Measurements from ENCODE around the gene RASL12. TPM values are rescaled to one million over a fixed set of nuclear protein-coding genes. Genes with fewer than 3 reads are reported as not detected.
"Not testable (repeated sequence)": the region's sequence is repeated elsewhere in the genome, so short reads cannot be mapped to it uniquely, and the experiment has no call there.

RASL12 gene
- total RNA-seq, 2 donors from 2014 or later, result not detected

- DNase-seq (ENCODE audit: low spot score in 2 of 2) (no peak), ATAC-seq (peak; percentile 39 to 62)
- no peaks in the 10 kb centered on the region for H3K9me3 Mint-ChIP-seq
- peak overlapping the region; percentile 31 to 79 for H3K27ac Mint-ChIP-seq
- H3K36me3 Mint-ChIP-seq, result no peaks in the 10 kb centered on the region
Observed at GRCh38 chr15:65082303-65082953, 14.6 kb upstream of the RASL12 start.

GRCh38 chr15:65081758-65082157 is 14.0 kb upstream of the RASL12 start:
- Mint-ChIP-seq H3K9me3 (no peaks in the 10 kb centered on the region), H3K27ac (no peak overlapping the region), H3K36me3 (no peaks in the 10 kb centered on the region)
- ATAC-seq (peak; percentile 37 to 58), DNase-seq (ENCODE audit: low spot score in 2 of 2) (no peak)

- DNase-seq (ENCODE audit: low spot score in 2 of 2), result no peak
- Mint-ChIP-seq H3K36me3 (no peaks in the 10 kb centered on the region), H3K9me3 (no peaks in the 10 kb centered on the region), H3K27ac (no peak overlapping the region)
- ATAC-seq, result no peak
Observed at GRCh38 chr15:65081270-65081669, 13.5 kb upstream of the RASL12 start.

- ATAC-seq (no peak), DNase-seq (ENCODE audit: low spot score in 2 of 2) (no peak)
- Mint-ChIP-seq H3K27ac (no peak overlapping the region), H3K9me3 (no peaks in the 10 kb centered on the region), H3K36me3 (no peaks in the 10 kb centered on the region)
Observed at GRCh38 chr15:65079580-65079979, 11.8 kb upstream of the RASL12 start.

- ATAC-seq (peak; percentile 66 to 82), DNase-seq (ENCODE audit: low spot score in 2 of 2) (peak in 1 of 2 donors; percentile 60)
- Mint-ChIP-seq H3K9me3 (no peaks in the 10 kb centered on the region), H3K27ac (no peak overlapping the region), H3K36me3 (no peaks in the 10 kb centered on the region)
Observed at GRCh38 chr15:65077981-65078352, 10.2 kb upstream of the RASL12 start.

GRCh38 chr15:65077291-65077980 is 9.6 kb upstream of the RASL12 start:
- ATAC-seq, result no peak
- H3K27ac Mint-ChIP-seq, result no peak overlapping the region
- no peak for DNase-seq (ENCODE audit: low spot score in 2 of 2)
- H3K36me3 Mint-ChIP-seq, result no peaks in the 10 kb centered on the region
- H3K9me3 Mint-ChIP-seq, result no peaks in the 10 kb centered on the region

- DNase-seq (ENCODE audit: low spot score in 2 of 2) (no peak), ATAC-seq (no peak)
- no peaks in the 10 kb centered on the region for H3K36me3 Mint-ChIP-seq
- H3K27ac Mint-ChIP-seq, result no peak within 1 kb of the TSS
- no peaks in the 10 kb centered on the region for H3K9me3 Mint-ChIP-seq
Observed at GRCh38 chr15:65076486-65077290, 8.9 kb upstream of the RASL12 start, which contains the start of gene KBTBD13. KBTBD13 (plus strand) TSS chr15:65076746; CDS start chr15:65076816, 70 bp downstream.

- not testable (repeated sequence) for DNase-seq (ENCODE audit: low spot score in 2 of 2); H3K36me3 Mint-ChIP-seq; ATAC-seq; H3K27ac Mint-ChIP-seq; H3K9me3 Mint-ChIP-seq
Observed at GRCh38 chr15:65075607-65076395, 8.0 kb upstream of the RASL12 start.

GRCh38 chr15:65074946-65075345 is 7.2 kb upstream of the RASL12 start:
- H3K27ac Mint-ChIP-seq; DNase-seq (ENCODE audit: low spot score in 2 of 2); ATAC-seq; H3K9me3 Mint-ChIP-seq; H3K36me3 Mint-ChIP-seq: not testable (repeated sequence)

GRCh38 chr15:65072617-65073016 is 4.8 kb upstream of the RASL12 start:
- Mint-ChIP-seq H3K27ac (no peak overlapping the region), H3K36me3 (peaks cover 0 to 5% of the 10 kb centered on the region in 2 donors), H3K9me3 (no peaks in the 10 kb centered on the region)
- DNase-seq (ENCODE audit: low spot score in 2 of 2) (no peak), ATAC-seq (no peak)

GRCh38 chr15:65072027-65072426 is 4.2 kb upstream of the RASL12 start:
- peaks cover 0 to 5% of the 10 kb centered on the region in 2 donors for H3K36me3 Mint-ChIP-seq
- DNase-seq (ENCODE audit: low spot score in 2 of 2), result no peak
- no peak overlapping the region for H3K27ac Mint-ChIP-seq
- ATAC-seq, result no peak
- H3K9me3 Mint-ChIP-seq, result no peaks in the 10 kb centered on the region

GRCh38 chr15:65071381-65071811 is 3.6 kb upstream of the RASL12 start:
- H3K9me3 Mint-ChIP-seq, result no peaks in the 10 kb centered on the region
- H3K27ac Mint-ChIP-seq, result no peak overlapping the region
- ATAC-seq, result no peak

GRCh38 chr15:65069779-65070546 is 2.2 kb upstream of the RASL12 start:
- no peak overlapping the region for H3K27ac Mint-ChIP-seq
- H3K36me3 Mint-ChIP-seq, result peaks cover 0 to 5% of the 10 kb centered on the region in 2 donors
- H3K9me3 Mint-ChIP-seq, result no peaks in the 10 kb centered on the region
- no peak for ATAC-seq
- no peak for DNase-seq (ENCODE audit: low spot score in 2 of 2)

More at GRCh38 chr15:65071381-65071811, 3.6 kb upstream of the RASL12 start:
- peaks cover 0 to 5% of the 10 kb centered on the region in 2 donors for H3K36me3 Mint-ChIP-seq
- DNase-seq (ENCODE audit: low spot score in 2 of 2), result no peak

GRCh38 chr15:65069179-65069578 is 1.4 kb upstream of the RASL12 start:
- no peaks in the 10 kb centered on the region for H3K9me3 Mint-ChIP-seq
- ATAC-seq (no peak), DNase-seq (ENCODE audit: low spot score in 2 of 2) (no peak)
- no peak overlapping the region for H3K27ac Mint-ChIP-seq
- H3K36me3 Mint-ChIP-seq, result peaks cover 0 to 5% of the 10 kb centered on the region in 2 donors

GRCh38 chr15:65068403-65068788 is 605 bp upstream of the RASL12 start:
- H3K36me3 Mint-ChIP-seq, result peaks cover 0 to 5% of the 10 kb centered on the region in 2 donors
- H3K27ac Mint-ChIP-seq, result no peak overlapping the region
- ATAC-seq (no peak), DNase-seq (ENCODE audit: low spot score in 2 of 2) (no peak)
- H3K9me3 Mint-ChIP-seq, result no peaks in the 10 kb centered on the region

- Mint-ChIP-seq H3K9me3 (no peaks in the 10 kb centered on the region), H3K27ac (no peak overlapping the region), H3K36me3 (peaks cover 0 to 5% of the 10 kb centered on the region in 2 donors)
- DNase-seq (ENCODE audit: low spot score in 2 of 2) (no peak), ATAC-seq (no peak)
Observed at GRCh38 chr15:65067317-65067644, 510 bp downstream of the RASL12 start.
